ENCODE measurements around the gene CACNB4.

Gene CACNB4

DNA sequence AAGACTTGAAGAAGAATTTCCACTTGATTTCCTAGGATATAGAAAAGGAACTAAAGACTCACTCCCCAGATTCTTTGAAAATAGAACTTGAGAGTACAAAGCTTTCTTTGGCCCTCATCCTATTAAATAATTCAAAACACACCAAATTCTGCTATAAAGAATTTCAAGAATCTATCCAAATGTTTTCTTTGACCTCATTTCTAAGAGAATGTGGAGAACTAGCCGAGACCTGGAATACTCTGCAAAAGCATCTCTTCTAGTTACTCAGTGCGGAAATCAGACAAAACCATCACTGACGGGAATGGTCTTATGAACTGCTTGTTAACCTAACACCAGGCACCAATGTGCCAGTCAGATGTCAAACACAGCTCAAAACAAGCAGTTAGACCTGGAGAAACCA lies 226.4 kb downstream of the CACNB4 start:
- TF ChIP-seq, protein P1, sequence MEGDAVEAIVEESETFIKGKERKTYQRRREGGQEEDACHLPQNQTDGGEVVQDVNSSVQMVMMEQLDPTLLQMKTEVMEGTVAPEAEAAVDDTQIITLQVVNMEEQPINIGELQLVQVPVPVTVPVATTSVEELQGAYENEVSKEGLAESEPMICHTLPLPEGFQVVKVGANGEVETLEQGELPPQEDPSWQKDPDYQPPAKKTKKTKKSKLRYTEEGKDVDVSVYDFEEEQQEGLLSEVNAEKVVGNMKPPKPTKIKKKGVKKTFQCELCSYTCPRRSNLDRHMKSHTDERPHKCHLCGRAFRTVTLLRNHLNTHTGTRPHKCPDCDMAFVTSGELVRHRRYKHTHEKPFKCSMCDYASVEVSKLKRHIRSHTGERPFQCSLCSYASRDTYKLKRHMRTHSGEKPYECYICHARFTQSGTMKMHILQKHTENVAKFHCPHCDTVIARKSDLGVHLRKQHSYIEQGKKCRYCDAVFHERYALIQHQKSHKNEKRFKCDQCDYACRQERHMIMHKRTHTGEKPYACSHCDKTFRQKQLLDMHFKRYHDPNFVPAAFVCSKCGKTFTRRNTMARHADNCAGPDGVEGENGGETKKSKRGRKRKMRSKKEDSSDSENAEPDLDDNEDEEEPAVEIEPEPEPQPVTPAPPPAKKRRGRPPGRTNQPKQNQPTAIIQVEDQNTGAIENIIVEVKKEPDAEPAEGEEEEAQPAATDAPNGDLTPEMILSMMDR (conservative IDR thresholded peaks at IDR 0.05; ENCODE audit: low read depth, low read length): no peak
- no peak overlapping the region for H3K4me3 ChIP-seq (ENCODE audit: low read length)
- DNase-seq (ENCODE audit: low read depth): no peak

DNA sequence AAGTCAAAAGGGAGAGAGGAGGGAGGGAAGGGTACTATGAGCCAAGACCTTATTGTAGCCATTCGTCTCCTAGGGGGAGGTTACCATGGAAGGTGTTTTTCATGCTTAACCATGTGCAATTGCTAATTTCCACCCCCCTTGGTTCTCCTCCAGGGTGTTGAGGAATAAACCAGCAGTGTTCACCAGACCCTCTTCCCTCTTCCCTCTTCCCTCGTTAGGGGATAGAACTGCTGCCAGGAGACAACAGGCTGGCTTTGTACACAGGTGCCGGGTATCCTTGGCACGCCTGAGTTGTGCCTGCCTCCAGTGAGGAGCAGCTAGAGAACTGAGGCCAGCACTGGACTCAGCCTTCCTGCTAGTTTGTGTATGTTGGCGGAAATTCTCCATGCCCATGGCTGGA lies 229.6 kb downstream of the CACNB4 start:
- DNase-seq (ENCODE audit: low read depth): no peak
- H3K4me3 ChIP-seq (ENCODE audit: low read length): no peak overlapping the region
- TF ChIP-seq, protein P1 (conservative IDR thresholded peaks at IDR 0.05; ENCODE audit: low read depth, low read length): no peak

DNA sequence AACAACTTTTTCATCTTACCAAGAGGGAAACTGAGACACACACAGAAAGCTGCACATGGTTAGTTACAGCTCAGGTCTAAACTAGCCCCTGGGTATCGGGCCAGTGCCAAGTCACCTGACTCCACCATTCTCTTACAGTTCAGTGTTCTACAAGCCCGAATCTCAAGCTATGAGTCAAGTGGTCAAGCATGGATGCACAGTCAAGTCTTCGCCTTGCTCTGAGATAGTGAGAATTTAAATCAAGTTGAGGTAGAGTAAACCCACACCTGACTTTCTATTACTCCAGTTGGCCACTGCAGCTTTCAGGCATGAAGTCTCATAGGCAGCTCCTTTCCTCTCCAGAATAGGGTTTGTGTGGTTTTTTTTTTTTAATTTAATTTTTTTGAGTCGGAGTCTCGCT lies 236.1 kb downstream of the CACNB4 start:
- H3K4me3 ChIP-seq (ENCODE audit: low read length): no peak overlapping the region
- TF ChIP-seq, protein P1 (conservative IDR thresholded peaks at IDR 0.05; ENCODE audit: low read depth, low read length): no peak
- DNase-seq (ENCODE audit: low read depth): no peak

DNA sequence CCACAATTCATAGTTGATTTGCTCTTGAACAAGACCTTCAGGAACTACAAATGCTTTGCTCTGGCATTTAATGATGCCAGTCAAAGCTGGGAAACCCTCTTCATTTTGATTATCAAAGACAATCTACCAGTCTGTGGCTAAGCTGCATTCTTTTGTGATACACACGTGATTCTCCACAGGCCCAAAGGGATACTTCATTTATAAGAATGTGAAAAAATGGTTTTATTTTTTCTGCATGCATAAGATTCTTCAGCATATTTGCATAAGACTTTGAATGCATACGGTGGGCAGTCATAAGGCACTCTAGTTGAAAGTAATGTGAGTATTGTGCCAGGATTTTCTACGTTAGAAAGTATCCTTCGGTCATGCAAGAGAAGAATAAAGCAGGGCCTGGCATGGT lies 237.7 kb downstream of the CACNB4 start:
- peak; percentile 69 for DNase-seq (ENCODE audit: low read depth)
- TF ChIP-seq, protein P1 (conservative IDR thresholded peaks at IDR 0.05; ENCODE audit: low read depth, low read length): no peak
- no peak overlapping the region for H3K4me3 ChIP-seq (ENCODE audit: low read length)

DNA sequence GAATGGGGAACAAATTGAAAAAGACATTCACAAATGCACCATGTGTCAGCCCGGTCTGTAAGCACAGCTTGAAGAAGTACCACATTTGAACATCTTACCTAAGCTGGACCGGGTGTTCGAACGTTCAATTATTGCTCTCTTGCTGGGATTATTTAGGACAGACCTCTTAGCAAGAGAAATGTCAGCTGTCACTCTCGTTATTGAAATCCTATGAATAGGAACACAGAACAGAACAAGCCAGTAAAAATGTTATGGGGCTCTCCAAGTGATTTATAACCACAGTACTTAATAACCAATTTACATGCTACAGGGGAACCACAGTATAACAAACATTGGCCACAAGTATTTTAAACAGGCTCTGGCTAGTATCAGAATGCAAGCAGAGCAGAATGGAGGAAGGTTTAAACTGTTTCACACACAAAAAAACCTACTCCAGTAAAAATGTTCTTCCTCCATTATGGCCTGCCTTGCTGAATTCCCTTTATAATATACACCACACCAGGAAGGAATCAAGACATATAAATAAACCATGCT lies 238.2 kb downstream of the CACNB4 start:
- TF ChIP-seq, protein P1 (conservative IDR thresholded peaks at IDR 0.05; ENCODE audit: low read depth, low read length): no peak
- no peak for DNase-seq (ENCODE audit: low read depth)
- H3K4me3 ChIP-seq (ENCODE audit: low read length): no peak overlapping the region

DNA sequence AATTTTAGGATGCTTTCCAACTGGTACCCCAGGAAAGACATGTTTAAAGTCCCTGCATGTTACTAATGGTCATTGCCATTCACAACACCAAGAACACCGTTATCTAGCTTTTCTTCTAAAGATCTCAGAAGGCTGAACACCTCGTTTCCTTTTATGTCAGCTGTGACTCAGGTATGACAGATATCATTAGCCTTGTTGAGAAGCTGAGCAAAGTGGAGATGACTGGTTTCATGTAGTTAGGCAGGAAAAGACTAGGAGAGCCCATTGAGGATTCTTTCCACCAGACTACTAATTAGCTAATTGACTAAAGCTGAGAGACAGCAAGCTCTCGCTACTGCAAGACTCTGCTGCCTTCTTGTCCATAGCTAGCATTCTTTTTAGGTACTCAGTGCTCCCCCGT lies 238.6 kb downstream of the CACNB4 start:
- TF ChIP-seq, protein P1 (conservative IDR thresholded peaks at IDR 0.05; ENCODE audit: low read depth, low read length): no peak
- no peak overlapping the region for H3K4me3 ChIP-seq (ENCODE audit: low read length)
- no peak for DNase-seq (ENCODE audit: low read depth)

DNA sequence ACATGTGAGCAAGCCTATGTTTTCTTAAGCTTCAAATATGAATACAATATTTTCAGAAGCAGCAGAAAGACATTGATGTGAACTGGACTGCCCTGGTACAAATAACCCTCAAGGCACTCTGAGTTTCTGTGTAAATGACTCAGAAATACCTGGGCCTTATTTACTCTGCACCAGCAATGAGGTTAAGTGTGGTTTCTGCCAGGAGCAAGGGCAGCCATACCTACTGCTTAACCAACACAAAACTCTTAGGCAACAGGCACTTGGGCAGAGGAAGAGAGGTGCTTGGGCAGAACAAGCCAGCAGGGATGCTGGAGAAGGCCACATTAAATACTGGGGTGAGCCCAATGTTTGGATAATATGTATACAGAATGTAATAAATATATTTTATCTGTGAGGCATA lies 241.2 kb downstream of the CACNB4 start:
- DNase-seq (ENCODE audit: low read depth): no peak
- TF ChIP-seq, protein P1 (conservative IDR thresholded peaks at IDR 0.05; ENCODE audit: low read depth, low read length): no peak
- H3K4me3 ChIP-seq (ENCODE audit: low read length): no peak overlapping the region

Measured in retinal pigment epithelial cell (primary cell).